NCI-H1105 treated with DMSO at 0.1 percent for 48 hours (cell line): ENCODE data around the gene SLC43A3.
A peak's percentile ranks its signal among the peaks of the same experiment; 100 is the strongest.
"Not testable (repeated sequence)": the region's sequence is repeated elsewhere in the genome, so short reads cannot be mapped to it uniquely, and the experiment has no call there.

Experiments used
- DNase-seq: peaks from one replicate; lab custom pipeline; 2025; lab: John Stamatoyannopoulos, UW

SLC43A3 gene

DNA sequence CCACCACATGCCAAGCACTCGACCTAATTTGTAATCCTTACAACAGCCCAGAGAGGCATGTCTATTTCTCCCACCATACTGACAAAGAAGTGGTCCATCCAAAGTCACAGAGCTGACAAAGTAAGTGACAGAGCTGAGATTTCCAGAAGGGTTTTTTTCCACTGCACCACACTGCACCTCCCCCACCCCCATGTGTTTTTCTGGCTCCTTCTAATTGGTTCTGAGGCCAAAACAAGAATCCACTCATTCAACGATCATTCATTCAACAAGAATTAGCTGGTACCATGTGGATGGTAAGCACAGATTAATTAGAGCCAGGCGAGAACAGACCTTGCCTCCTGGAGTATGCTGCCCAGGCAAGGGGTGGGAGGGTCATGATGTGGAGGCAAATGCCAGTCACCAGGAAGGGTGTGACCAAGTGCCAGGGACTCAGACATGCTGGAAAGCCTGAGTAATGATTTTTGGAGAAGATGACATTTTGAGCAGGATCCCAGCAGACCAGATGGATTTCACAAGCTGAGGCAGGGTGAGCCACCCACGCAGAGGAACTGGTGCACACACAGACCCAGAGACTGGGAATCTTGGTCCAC is 21.6 kb downstream of the SLC43A3 start:
- no peak for DNase-seq

DNA sequence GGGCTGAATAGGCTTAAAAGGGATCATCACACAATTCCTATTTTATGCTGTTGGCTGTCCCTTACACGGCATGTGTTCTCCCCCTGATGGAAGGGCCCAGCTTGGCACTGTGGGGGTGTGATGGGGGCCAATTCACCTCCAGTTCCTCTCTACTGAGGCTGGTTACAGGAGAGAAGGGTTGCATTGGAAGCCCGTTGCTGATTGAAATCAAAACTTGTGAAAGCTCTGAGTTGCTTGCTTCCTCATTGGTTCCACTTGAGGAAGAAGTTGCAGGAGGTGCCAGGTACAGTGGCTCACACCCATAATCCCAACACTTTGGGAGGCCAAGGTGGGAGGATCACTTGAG is 23.1 kb downstream of the SLC43A3 start:
- no peak for DNase-seq

DNA sequence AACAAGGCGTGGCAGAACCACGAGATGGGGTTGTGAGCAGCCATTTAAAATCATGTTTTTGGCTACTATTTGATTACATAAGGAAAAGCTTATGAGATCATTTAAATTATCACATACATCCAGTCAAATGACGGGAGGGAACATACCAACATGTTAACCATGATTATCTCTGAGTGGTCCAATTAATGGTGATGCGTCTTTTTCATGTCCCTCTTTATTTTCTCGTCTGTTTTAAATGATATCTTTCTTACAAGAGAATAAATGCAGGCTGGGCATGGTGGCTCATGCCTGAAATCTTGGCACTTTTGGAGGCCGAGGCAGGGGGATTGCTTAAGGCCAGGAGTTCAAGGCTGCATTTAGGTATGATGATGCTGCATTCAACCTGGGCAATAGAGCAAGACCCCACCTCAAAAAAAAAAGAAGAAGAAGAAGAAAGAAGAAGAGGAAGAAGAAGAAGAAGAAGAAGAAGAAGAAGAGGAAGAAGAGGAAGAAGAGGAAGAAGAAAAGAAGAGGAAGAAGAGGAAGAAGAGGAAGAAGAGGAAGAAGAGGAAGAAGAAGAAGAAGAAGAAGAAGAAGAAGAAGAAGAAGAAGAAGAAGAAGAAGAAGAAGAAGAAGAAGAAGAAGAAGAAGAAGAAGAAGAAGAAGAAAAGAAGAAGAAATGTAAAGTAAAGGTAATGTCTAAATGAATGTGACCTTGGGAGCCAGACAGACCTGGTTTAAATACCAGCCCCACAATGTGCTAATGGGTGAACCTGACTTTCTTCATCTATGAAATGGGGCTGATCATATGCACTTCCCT is 23.7 kb downstream of the SLC43A3 start:
- not testable (repeated sequence) for DNase-seq

DNA sequence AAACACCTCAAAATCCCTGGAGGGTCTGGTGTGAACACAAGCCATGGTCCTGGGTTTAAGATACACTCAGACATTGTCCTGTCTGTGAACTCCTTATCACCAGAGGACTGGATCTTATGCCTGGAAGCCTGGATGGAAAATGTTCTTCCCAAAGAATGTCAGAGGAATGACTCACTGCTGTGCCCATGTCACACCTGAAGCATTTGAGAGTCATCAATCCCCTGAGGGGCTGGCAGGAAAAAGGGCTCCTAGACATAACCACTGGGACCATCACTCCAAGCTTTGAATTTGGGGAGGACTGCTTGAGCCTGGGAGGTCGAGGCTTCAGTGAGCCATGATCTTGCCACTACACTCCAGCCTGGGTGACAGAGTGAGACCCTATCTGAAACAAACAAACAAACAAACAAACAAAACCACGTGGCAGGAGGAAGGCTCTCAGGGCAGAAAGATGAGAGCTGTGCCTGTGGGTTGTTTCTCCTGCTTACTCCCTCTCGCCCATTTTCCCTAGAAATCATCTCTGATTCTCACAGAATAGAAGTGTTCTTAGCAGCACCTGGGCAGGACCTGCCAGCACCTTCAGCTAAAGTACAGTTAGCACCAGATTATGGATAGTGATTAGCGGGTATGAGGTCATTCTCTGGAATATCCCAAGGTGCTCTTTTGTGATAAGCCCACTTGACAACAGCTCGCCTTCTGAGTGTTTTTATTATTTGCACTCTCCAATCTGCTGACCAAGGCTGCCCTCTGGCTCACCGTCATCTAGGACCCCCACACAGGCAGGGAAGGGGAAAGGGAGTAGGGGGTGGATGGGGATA is 24.5 kb downstream of the SLC43A3 start:
- no peak for DNase-seq

DNA sequence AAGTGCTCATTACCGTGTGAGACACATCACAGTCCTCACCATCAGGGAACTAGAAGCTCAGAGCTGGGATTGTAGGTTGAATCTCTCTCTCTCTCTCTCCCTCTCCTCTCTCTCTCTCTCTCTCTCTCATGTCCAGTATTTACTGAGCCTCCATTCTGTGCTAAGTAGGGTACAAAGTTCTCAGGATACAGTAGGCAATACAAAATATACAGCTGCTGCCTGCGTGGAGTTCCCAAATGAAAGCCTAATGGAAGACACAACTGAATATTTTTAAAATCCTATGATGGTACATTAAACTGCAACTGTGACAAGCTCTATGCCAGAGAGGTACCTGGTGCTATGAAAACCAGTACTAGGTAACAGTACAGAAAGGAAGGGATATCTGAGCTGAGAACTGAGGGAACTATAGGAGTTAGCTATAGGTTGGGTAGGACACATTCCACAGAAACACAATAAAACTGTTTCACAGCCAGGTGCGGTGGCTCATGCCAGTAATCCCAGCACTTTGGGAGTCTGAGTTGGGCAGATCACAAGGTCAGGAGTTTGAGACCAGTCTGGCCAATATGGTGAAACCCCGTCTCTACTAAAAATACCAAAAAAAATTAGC is 26.8 kb downstream of the SLC43A3 start:
- no peak for DNase-seq

DNA sequence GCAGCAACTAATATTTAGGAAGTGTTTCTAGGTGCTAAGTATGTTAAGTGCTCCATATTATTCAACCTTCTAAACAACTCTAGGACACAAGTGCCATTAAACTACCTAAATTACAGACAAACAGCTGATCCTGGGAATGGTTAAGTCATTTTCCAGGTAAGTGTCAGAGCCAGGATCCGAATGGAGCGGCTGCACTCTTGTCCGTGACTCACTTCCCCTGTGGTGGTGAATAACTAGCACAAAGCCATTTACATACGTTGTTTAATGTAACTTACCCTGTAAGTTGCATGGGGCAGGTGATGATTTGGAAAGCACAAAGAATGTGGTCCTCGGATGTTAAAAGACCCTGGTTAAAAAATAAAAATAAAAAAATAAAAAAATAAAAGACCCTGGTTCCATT is 27.7 kb downstream of the SLC43A3 start:
- DNase-seq, result no peak

DNA sequence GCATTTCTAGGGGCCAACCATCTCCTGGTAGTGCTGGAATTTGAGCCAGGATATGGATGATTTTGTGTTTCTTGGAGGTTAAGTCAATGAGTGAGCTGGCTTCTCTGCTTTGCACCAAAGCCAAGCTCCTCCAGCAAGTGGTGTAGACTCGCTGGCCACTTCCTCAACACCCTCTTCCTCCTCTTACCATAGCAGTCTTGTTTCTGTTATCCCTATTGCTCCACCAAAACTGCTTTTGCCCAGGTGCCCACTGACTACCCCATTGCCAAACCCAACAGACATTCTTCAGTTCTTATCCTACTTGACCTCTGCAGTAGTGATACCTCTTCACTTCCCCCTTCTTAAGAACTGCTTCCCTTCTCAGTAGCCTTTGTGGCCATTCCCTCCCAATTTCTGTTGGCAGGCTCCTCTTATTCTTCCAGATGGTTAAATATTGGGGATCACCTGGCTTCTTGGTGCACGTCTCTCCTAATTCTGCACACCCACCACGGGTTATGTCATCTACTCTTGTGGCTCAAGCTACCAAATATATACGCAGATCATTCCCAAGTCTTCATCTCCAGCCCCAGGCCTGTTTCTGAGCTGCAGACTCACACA is 29.4 kb downstream of the SLC43A3 start:
- no peak for DNase-seq

DNA sequence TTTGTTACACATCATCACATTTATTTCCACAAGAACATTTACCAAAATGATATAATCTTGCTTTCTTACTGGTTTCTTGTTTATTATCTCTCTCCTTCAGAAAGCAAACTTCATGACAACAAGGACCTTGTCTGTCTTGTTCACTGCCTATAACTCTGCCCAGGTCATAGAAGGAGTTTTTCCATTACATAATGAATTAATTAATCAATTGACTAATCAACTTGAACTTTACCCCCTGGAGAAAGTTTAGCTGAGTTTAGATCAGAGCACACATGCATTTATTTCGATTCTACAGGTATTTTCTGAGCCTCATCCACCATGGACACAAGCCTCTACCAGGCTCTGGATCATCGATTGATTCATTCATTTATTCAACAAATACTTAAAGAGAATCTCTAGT is 30.2 kb downstream of the SLC43A3 start:
- no peak for DNase-seq

DNA sequence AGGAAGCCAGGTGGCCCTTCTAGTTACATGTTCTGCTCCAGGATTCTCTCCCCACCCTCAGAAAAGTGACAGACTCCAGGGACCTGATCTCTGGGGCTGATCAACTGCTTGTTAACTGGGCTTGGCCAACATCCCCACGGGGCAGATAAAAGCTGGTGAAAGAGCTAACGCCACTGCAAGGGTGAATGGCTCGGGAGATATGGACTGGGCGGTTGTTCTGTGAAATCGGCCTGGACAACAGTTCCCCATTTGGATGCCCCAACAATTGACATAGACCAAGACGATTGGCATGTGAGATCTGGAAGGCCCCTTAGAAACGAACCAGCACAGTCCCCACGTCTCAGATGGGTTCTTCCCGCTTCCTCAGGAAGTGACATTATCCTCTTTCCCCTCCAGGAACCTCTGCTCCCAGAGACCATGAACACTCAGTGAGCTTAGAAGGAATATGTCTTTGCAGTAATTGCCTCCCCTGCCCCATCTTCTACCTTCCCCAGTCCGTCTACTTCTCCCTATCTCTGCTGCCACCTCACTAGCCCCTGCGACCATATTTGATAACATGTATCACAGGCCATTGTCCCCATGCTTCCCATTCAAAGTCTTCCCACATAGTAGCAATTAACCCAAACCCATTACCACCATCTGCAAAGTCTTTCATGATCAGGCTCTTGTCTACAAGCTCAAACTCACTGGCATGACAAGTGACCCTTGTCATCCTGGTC is 30.9 kb downstream of the SLC43A3 start:
- DNase-seq, result no peak

DNA sequence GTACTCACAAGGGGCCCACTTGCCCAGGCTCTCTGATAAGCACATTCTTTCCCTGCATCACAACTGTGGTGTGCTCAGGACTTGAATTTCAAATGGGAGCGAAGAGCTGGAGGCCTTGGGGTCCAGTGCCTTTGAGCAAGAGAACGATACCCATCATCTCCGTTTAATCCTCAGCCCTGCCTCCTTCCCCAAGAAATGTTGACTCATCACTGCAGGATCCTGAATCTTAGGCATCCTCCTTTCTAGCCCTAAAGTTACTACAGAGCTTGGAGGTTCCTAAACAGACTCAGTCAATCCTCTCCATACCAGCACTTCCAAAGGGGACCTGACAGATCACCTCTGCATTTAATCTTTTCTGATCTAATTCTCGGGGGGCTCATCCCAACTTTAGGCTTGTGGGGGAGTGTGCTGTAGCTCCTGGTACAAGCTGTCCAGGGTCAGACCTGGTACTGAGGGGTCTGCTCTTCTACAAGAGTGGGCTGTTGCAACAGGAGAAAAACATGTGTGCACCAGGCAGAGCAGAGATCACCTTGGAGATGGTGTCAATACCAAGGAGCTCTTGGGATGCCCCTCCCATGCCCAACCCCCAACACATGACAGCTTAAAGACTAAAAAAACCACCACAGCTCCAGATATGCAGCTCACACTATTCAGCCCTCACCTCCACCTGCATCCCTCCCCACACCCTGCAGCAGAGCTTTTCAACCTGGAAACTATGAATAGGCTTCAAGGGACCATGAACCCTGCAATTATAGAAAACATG is 32.5 kb downstream of the SLC43A3 start:
- DNase-seq, result peak; percentile 10

DNA sequence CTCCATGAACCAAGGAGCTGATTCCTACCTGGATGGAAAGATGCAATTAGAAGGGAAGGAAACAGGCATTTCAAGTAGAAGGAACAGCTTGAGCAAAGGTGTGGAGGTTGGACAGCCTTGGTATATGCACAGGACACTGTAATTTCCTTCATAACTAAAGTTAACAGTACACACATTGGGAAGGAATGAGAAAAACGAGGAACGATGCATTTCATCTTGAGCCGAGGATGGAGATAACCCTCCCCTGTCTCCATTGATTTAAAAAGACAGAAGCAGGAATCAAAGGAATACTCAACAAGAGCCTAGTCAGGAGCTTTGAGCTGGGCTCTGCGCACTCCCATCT is 34.2 kb downstream of the SLC43A3 start:
- no peak for DNase-seq

DNA sequence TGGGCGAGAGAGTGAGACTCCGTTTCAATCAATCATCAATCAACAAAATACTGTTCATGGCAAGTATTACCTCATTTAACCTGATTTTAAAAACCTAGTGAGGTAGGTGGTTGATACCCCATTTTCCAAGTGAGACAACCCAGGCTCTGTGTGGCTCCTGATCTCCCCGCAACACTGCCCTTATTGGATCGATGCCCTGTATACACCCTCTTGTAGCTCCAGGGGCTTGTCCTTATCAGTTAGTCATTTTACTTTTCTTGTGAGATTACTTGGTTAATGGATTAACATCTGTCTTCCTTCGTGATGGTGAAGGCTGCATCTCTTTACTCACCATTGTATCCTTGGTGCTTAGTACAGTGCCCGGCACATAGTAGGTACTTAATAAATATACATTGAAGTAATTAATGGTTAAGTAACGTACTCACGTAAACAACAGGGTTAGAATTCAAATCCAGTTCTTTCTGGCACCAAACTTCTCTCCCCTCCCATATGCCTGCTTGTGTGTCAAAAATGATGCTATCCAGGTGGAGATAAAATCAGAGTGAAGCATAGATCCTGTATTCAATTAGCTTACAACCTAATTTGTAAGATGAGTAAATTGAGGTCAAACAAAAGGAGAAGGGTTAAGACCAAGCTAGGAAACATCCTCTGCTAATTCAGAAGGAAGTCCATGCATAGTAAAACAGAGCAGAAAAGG is 34.7 kb downstream of the SLC43A3 start:
- no peak for DNase-seq

DNA sequence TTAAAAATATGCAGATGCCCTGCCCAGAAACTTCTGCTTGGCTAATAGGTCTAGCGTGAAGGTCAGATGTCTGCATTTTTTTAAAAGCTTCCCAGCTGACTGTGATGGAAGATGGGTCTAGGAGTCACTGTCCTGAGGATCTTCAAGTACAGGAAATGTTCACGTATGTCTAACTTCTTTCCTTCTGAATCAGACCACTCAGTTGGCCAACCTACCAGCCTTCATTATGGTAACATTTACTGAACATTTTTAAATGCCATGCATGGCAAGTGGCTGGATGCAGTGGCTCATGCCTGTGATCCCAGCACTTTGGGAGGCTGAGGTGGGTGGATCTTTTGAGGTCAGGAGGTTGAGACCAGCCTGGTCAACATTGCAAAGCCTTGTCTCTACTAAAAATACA is 35.4 kb downstream of the SLC43A3 start:
- no peak for DNase-seq

DNA sequence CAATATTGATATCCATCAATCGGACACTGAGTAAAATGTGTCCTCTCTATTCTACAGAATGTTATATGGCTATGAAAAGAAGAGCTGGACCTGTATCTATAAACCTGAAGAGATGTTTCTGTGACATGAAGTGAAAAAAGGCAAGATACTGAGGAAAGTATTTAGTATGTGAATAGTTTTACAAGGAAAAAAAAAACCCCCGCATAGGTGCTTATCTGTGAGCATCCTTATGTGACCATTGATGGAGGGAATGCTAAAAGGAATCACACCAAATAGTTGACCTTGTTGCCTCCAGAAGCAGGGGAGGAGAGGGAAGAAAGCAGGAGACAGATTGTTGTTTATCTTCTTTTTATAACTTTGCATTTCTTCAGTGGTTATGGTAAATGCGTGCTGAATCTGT is 35.8 kb downstream of the SLC43A3 start:
- DNase-seq, result no peak

DNA sequence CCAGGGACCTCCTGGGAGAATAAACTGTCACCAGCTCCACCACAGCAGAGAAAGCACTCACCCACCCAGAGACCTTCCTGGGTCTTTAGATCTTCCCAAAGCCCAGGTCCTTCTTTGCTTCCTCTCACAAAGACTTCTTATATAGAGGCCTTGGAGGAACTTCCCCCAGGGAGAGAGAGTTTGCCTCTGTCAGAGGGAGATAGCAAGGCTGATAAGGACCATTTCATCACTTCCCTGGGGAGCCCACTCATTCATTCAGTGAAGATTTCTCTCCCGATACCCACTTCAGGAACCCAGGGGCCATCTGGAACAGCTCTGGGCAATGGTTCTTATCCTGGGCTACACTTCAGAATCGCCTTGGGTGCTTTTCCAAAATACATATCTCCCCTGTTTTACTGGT is 36.4 kb downstream of the SLC43A3 start, which contains the start of gene PRG2:
TSS of gene PRG2 (minus strand) at position 116 of the 400 bp plus-strand sequence. CDS start 706 bp downstream, outside the sequence.
- DNase-seq, result no peak

DNA sequence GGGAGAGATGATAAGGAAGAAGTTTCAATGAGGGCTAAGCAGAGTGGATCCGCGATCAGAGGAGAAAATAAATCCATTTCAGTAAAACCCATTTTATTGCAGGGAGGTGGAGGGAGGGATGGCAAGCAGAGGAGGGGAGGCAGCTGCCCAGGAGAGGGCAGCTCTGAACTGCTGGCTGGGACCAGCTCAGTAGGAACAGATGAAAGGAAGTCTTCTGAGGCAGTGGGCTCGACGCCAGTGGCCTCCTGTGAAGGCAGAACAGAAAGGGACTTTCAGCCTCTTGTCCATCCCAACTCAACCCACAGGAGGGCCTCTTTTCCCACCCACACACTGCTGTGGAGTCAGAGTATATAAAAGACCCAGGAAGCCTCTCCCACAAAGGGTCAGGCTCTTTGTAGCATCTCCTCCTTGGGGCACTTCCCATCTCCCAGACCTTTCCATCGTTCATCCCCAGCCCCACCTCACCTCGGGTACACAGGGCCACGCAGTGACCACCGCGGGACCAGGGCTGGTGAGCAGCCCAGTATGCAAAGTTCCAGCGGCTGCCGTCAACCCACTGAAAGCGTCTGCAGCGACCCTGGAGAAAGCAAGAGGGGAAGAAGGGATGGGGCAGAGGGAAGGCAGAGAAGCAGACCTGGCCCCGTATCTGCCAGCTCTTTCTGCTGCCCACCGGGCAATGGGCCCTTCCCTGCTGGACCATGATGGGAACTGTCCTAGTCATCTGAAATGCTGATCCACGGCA is 39.5 kb downstream of the SLC43A3 start:
- no peak for DNase-seq

DNA sequence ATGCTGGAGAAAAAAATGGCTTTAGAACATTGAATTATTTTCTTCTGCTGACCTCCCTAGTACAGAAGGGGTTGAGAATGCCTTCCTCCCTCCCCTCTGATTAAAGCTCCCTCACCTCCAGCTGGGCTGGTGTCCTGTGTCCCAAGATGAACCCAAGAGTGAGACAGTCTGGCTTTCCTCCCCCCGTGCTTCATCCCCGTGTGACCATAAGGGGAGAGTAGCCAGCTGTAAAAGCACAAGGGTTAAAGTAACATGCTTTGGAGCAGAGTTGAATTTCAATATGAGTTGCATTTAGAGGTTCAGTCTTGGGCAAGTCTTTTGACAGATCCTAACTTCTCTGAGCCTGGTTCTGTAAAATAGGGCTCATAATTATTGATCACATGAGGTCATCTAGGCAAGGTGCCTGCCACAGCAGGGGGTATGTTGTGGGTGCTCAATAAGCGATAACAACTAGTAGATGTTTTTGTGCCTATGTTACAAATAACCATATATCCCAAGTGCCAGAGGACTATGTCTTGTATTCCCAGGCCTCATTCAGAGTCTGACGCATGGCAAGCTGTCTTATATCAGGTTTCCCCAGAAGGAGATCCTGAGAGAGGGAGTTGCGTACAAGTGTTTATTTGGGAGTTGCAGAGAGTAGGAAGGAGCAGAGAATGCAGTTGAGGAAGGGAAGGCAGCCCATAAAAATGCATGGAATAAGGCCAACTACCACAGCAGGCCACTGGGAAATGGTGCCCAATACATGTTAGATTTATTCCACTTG is 40.6 kb downstream of the SLC43A3 start:
- DNase-seq, result no peak

DNA sequence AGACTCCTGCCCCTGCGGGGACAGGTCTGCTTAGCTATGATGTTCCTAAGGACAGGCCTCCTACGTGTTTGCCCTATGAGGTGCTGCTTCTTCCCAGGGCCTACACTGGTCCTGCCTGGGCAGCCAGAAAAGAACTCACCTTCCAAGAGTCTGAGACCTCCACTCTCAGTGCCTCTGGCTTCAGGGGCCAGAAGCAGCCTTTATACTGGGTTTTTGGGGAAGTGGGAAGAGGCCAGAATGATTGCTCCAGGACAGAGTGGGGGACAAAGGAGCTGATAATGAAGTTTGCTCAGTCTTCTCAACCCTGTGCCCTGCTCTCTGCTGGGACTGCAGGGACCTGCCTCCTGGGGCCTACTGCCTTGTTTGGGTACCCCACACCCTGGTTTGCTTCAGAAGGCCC is 45.9 kb downstream of the SLC43A3 start, which contains the start of gene PRG3:
TSS of gene PRG3 (minus strand) at position 176 of the 400 bp plus-strand sequence. CDS start 442 bp downstream, outside the sequence.
- no peak for DNase-seq

DNA sequence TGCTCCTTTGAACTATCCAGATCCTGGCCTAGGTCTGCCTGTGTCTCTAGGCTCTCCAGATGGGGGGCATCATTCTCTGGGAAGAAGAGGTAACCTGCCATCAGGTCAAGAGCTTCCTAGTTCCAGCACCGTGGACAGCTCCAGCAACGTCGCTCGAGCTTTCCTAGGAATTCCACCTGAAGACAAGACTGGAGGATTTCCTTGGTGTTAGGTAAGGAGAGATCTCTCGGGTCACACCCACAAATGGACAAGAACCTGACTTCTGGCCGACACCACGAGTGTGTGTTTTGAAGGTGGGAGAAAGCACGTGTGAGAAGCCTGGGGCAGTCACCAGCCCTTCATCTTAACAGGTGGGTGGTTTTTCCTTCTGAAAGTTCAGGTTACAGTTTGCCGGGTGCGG is 47.2 kb downstream of the SLC43A3 start:
- no peak for DNase-seq
